ENCODE data around the gene MASTL.

Gene MASTL

GRCh38 chr10:27158421-27158820 is 3.3 kb downstream of the MASTL start:
- TF ChIP-seq EZH2phosphoT487 (IDR thresholded peaks at IDR 0.05; ENCODE audit: low read depth) = no peak
- no peak for TF ChIP-seq CTCF (IDR thresholded peaks at IDR 0.05; ENCODE audit: low read depth, low read length)
- Histone ChIP-seq H3K27ac (ENCODE audit: low read length) (no peak overlapping the region), H3K4me3 (ENCODE audit: low read length) (no peak overlapping the region), H2AFZ (ENCODE audit: low read depth, low read length) (no peak overlapping the region), H3K9me3 (ENCODE audit: insufficient read depth, low read length) (no peaks in the 10 kb centered on the region), H3K79me2 (ENCODE audit: low read length) (peaks cover 55% of the 10 kb centered on the region), H3K36me3 (replicated peaks; ENCODE audit: low read depth, low read length) (peaks cover 26% of the 10 kb centered on the region), H3K27me3 (ENCODE audit: low read depth, low read length) (no peaks in the 10 kb centered on the region), H3K4me2 (ENCODE audit: low read length) (no peak overlapping the region), H3K4me1 (ENCODE audit: low read length) (peaks cover 9% of the 10 kb centered on the region), H3K9ac (ENCODE audit: low read length) (no peak overlapping the region), H4K20me1 (ENCODE audit: insufficient read depth, low read length) (peaks cover 5% of the 10 kb centered on the region; the same call in 1 of the 2 replicates)

GRCh38 chr10:27169849-27170248 is 14.7 kb downstream of the MASTL start:
- Histone ChIP-seq H3K36me3 (replicated peaks; ENCODE audit: low read depth, low read length) (peaks cover 47% of the 10 kb centered on the region), H3K9ac (ENCODE audit: low read length) (no peak overlapping the region), H3K4me2 (ENCODE audit: low read length) (no peak overlapping the region), H2AFZ (ENCODE audit: low read depth, low read length) (no peak overlapping the region), H3K79me2 (ENCODE audit: low read length) (no peaks in the 10 kb centered on the region), H4K20me1 (ENCODE audit: insufficient read depth, low read length) (no peaks in the 10 kb centered on the region), H3K4me3 (ENCODE audit: low read length) (no peak overlapping the region), H3K27ac (ENCODE audit: low read length) (no peak overlapping the region), H3K9me3 (ENCODE audit: insufficient read depth, low read length) (no peaks in the 10 kb centered on the region), H3K4me1 (ENCODE audit: low read length) (no peaks in the 10 kb centered on the region), H3K27me3 (ENCODE audit: low read depth, low read length) (no peaks in the 10 kb centered on the region)
- no peak for TF ChIP-seq CTCF (IDR thresholded peaks at IDR 0.05; ENCODE audit: low read depth, low read length)
- TF ChIP-seq EZH2phosphoT487 (IDR thresholded peaks at IDR 0.05; ENCODE audit: low read depth) = no peak

GRCh38 chr10:27188259-27188658 is 33.1 kb downstream of the MASTL start:
- no peaks in the 10 kb centered on the region for H3K4me1 ChIP-seq (ENCODE audit: low read length)
- no peak for TF ChIP-seq CTCF (IDR thresholded peaks at IDR 0.05; ENCODE audit: low read depth, low read length)
- TF ChIP-seq EZH2phosphoT487 (IDR thresholded peaks at IDR 0.05; ENCODE audit: low read depth) = no peak
- H3K9ac ChIP-seq (ENCODE audit: low read length) = no peak overlapping the region
- H3K4me2 ChIP-seq (ENCODE audit: low read length) = no peak overlapping the region
- H4K20me1 ChIP-seq (ENCODE audit: insufficient read depth, low read length) = no peaks in the 10 kb centered on the region
- H3K27me3 ChIP-seq (ENCODE audit: low read depth, low read length) = no peaks in the 10 kb centered on the region
- no peaks in the 10 kb centered on the region for H3K79me2 ChIP-seq (ENCODE audit: low read length)
- H3K9me3 ChIP-seq (ENCODE audit: insufficient read depth, low read length) = no peaks in the 10 kb centered on the region
- peaks cover 21% of the 10 kb centered on the region for H3K36me3 ChIP-seq (replicated peaks; ENCODE audit: low read depth, low read length)
- no peak overlapping the region for H2AFZ ChIP-seq (ENCODE audit: low read depth, low read length)
- no peak overlapping the region for H3K27ac ChIP-seq (ENCODE audit: low read length)
- H3K4me3 ChIP-seq (ENCODE audit: low read length) = no peak overlapping the region

- H3K4me3 ChIP-seq (ENCODE audit: low read length) = no peak overlapping the region
- H3K36me3 ChIP-seq (replicated peaks; ENCODE audit: low read depth, low read length) = peaks cover 20% of the 10 kb centered on the region
- TF ChIP-seq CTCF (IDR thresholded peaks at IDR 0.05; ENCODE audit: low read depth, low read length) = no peak
- TF ChIP-seq EZH2phosphoT487 (IDR thresholded peaks at IDR 0.05; ENCODE audit: low read depth) = no peak
These were observed 33.7 kb downstream of the MASTL start for GRCh38 chr10:27188897-27189296.

More at GRCh38 chr10:27188897-27189296, 33.7 kb downstream of the MASTL start:
- Histone ChIP-seq H3K4me2 (ENCODE audit: low read length) (no peak overlapping the region), H2AFZ (ENCODE audit: low read depth, low read length) (no peak overlapping the region), H3K27ac (ENCODE audit: low read length) (no peak overlapping the region), H4K20me1 (ENCODE audit: insufficient read depth, low read length) (no peaks in the 10 kb centered on the region), H3K4me1 (ENCODE audit: low read length) (no peaks in the 10 kb centered on the region), H3K9me3 (ENCODE audit: insufficient read depth, low read length) (no peaks in the 10 kb centered on the region), H3K79me2 (ENCODE audit: low read length) (no peaks in the 10 kb centered on the region), H3K27me3 (ENCODE audit: low read depth, low read length) (no peaks in the 10 kb centered on the region), H3K9ac (ENCODE audit: low read length) (no peak overlapping the region)
